Measurements from ENCODE around the gene TMEM178B.

Gene TMEM178B

GRCh38 chr7:141231018-141231792 is 157.3 kb downstream of the TMEM178B start:
- DNase-seq, result peak; percentile 78

GRCh38 chr7:141232286-141233051 is 158.6 kb downstream of the TMEM178B start:
- DNase-seq, result no peak

- no peak for DNase-seq
Measured at GRCh38 chr7:141234335-141235105, 160.7 kb downstream of the TMEM178B start.

GRCh38 chr7:141235656-141236055 is 161.8 kb downstream of the TMEM178B start:
- DNase-seq, result no peak

GRCh38 chr7:141238596-141239243 is 164.9 kb downstream of the TMEM178B start:
- DNase-seq, result no peak

GRCh38 chr7:141239661-141240060 is 165.8 kb downstream of the TMEM178B start:
- DNase-seq, result no peak

- no peak for DNase-seq
Measured at GRCh38 chr7:141242568-141242967, 168.7 kb downstream of the TMEM178B start.

- DNase-seq, result no peak
Measured at GRCh38 chr7:141243368-141243767, 169.5 kb downstream of the TMEM178B start.

- DNase-seq, result no peak
Measured at GRCh38 chr7:141244435-141244834, 170.6 kb downstream of the TMEM178B start.

- DNase-seq, result no peak
Measured at GRCh38 chr7:141246426-141246825, 172.6 kb downstream of the TMEM178B start.

- no peak for DNase-seq
Measured at GRCh38 chr7:141251180-141251579, 177.3 kb downstream of the TMEM178B start.

GRCh38 chr7:141251957-141252356 is 178.1 kb downstream of the TMEM178B start:
- no peak for DNase-seq

GRCh38 chr7:141257597-141257996 is 183.7 kb downstream of the TMEM178B start:
- DNase-seq, result no peak

- no peak for DNase-seq
Measured at GRCh38 chr7:141258559-141258958, 184.7 kb downstream of the TMEM178B start.

GRCh38 chr7:141262101-141263090 is 188.5 kb downstream of the TMEM178B start:
- no peak for DNase-seq

GRCh38 chr7:141263508-141263907 is 189.6 kb downstream of the TMEM178B start:
- DNase-seq, result no peak

GRCh38 chr7:141263983-141264382 is 190.1 kb downstream of the TMEM178B start:
- DNase-seq, result no peak

- no peak for DNase-seq
Measured at GRCh38 chr7:141264511-141264910, 190.6 kb downstream of the TMEM178B start.

GRCh38 chr7:141265668-141266067 is 191.8 kb downstream of the TMEM178B start:
- DNase-seq, result no peak

GRCh38 chr7:141268614-141269013 is 194.8 kb downstream of the TMEM178B start:
- no peak for DNase-seq

- DNase-seq, result no peak
Measured at GRCh38 chr7:141271451-141271850, 197.6 kb downstream of the TMEM178B start.

- DNase-seq, result no peak
Measured at GRCh38 chr7:141272417-141272816, 198.6 kb downstream of the TMEM178B start.

Data from DMS153 (cell line).